ENCODE data around the gene HOTAIR.

Gene HOTAIR

GRCh38 chr12:53939141-53940108 lies 35.3 kb downstream of the HOTAIR start:
- DNase-seq = no peak

- peak; percentile 84 for DNase-seq
Observed at GRCh38 chr12:53938326-53939140, 36.2 kb downstream of the HOTAIR start, which contains the start of gene HOXC13. Gene HOXC13 (plus strand): TSS chr12:53938831. CDS start chr12:53938907, 76 bp downstream.

GRCh38 chr12:53937596-53938325 lies 37.0 kb downstream of the HOTAIR start:
- DNase-seq = no peak

GRCh38 chr12:53937099-53937498 lies 37.7 kb downstream of the HOTAIR start:
- DNase-seq = no peak

- DNase-seq = no peak
Observed at GRCh38 chr12:53935383-53936341, 39.1 kb downstream of the HOTAIR start.

- no peak for DNase-seq
Observed at GRCh38 chr12:53932915-53933314, 41.8 kb downstream of the HOTAIR start.

- no peak for DNase-seq
Observed at GRCh38 chr12:53931844-53932581, 42.7 kb downstream of the HOTAIR start.

- DNase-seq = no peak
Observed at GRCh38 chr12:53930591-53931255, 44.0 kb downstream of the HOTAIR start.

- no peak for DNase-seq
Observed at GRCh38 chr12:53929527-53929926, 45.2 kb downstream of the HOTAIR start.

GRCh38 chr12:53928054-53928835 lies 46.5 kb downstream of the HOTAIR start:
- DNase-seq = no peak

GRCh38 chr12:53927220-53928029 lies 47.3 kb downstream of the HOTAIR start:
- no peak for DNase-seq

GRCh38 chr12:53924521-53925405 lies 50.0 kb downstream of the HOTAIR start:
- DNase-seq = no peak

- DNase-seq = no peak
Observed at GRCh38 chr12:53916788-53917655, 57.7 kb downstream of the HOTAIR start.

All from left hindlimb (tissue), 1 donor.